Measurements from ENCODE around the gene CLRN3.
A peak's percentile ranks its signal among the peaks of the same experiment; 100 is the strongest.

The CLRN3 gene

GRCh38 chr10:127874671-127875448 lies 17.9 kb downstream of the CLRN3 start:
- DNase-seq (ENCODE audit: low read depth in 2 of 2) = no peak

DNA sequence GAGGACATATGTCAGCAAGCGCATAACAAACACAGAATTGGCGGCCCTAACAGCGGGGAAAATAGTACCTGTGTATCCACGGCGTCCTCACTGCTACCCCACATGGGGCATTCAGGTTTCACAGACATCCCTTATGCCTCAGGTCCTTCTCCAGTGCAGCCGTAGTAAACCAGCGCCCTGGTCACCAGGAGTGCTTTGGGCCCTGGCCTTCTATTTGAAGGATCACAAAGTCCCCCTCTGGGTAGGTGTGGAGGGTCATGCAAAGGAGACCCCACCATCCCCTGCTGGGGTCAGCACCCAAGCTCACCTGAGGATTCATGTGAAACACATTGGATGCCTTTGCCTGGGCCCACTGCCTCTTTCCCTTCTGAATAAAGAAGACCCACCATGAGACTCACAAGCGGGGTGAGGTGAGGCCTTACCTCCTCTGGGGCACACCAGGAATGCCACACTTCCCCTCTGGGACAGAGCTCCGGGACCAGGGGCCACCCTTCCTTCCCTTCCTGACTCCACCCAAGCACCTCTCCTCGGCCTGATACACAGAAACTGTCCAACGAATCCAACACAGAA lies 18.8 kb downstream of the CLRN3 start:
- DNase-seq (ENCODE audit: low read depth in 2 of 2) = no peak

- no peak for DNase-seq (ENCODE audit: low read depth in 2 of 2)
These were observed 19.7 kb downstream of the CLRN3 start for GRCh38 chr10:127872871-127873600.

GRCh38 chr10:127872011-127872761 lies 20.6 kb downstream of the CLRN3 start:
- no peak for DNase-seq (ENCODE audit: low read depth in 2 of 2)

- no peak for DNase-seq (ENCODE audit: low read depth in 2 of 2)
These were observed 21.1 kb downstream of the CLRN3 start for GRCh38 chr10:127871631-127872010.

DNA sequence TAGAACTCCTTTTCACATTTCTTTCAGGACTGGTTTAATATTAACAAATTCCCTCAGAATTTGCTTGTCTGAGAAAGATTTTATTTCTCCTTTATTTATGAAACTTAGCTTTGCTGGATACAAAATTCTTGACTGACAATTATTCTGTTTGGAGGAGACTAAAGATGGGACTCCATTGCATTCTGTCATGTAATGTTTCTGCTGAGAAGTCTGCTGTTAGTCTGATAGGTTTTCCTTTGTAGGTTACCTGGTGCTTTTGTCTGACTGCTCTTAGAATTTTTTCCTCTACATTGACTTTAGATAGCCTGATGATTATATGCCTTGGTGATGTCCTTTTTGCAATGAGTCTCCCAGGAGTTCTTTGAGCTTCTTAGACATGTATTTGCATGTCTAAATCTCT lies 23.4 kb downstream of the CLRN3 start:
- no peak for DNase-seq (ENCODE audit: low read depth in 2 of 2)

DNA sequence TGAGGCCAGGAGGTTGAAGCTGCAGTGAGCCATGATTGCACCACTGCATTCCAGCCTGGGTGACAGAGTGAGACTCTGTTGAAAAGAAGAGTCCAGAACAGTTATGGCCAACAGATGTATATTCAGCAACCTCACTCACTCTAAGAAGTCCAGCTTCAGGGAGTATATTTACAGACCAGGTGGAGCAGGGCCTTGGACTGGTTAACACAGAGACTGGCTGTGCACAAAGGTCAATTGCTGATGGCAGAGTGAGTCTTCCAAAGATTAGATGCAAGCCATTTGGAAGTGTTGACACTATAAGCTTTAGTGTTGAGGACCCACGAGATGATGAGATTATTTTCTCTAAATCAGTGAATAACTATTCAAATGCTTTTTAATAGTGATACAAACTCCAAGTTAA lies 24.9 kb downstream of the CLRN3 start:
- DNase-seq (ENCODE audit: low read depth in 2 of 2) = no peak

- no peak for DNase-seq (ENCODE audit: low read depth in 2 of 2)
These were observed 26.3 kb downstream of the CLRN3 start for GRCh38 chr10:127866276-127867013.

DNA sequence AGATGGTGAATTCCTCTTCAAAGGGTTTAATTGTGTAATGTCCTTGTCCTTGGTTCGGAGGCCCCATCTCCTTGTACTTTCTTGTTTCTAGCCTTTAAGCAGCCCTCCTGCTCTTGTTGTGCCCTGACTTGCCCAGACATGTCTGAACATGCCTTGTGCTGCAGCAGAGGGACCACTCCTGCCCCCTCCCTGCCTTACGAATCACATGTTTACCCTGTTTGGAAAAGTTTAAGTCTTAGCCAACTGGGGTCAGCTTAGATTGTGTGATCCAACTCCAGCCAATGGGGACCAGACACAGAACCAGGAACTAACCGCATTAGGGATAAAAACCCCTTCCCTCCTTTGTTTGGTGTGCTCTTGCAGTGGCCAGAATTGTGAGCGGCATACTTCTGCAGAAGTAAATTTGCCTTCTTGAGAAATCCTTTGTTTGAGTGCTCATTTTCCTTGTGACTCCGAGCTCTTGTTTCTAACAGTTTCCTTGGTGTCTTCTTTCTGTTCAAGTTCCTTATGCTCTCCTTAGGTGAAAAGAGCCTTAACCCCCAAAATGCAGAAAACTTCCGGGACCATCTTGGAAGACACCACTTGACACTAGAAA lies 29.4 kb downstream of the CLRN3 start:
- no peak for DNase-seq (ENCODE audit: low read depth in 2 of 2)

DNA sequence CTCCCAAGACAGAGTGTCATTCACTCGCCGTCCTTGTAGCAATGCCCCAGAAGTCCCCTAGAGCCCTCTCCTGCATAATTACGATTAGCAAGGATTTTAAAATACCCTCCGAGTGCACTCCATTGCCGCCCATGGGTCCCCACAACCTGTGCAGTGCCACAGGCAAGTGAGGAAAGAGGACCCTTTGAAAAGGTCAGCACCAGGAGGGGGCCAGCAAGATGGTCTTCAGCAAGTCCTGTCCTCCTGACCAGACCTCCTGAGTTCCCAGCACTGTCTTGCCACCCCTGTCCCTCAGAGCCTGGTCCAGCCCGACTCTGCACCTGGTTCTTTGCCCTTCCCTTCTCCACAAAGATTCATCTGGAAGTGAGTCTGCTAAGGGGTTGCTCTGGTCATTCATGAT lies 32.1 kb downstream of the CLRN3 start:
- DNase-seq (ENCODE audit: low read depth in 2 of 2) = no peak

DNA sequence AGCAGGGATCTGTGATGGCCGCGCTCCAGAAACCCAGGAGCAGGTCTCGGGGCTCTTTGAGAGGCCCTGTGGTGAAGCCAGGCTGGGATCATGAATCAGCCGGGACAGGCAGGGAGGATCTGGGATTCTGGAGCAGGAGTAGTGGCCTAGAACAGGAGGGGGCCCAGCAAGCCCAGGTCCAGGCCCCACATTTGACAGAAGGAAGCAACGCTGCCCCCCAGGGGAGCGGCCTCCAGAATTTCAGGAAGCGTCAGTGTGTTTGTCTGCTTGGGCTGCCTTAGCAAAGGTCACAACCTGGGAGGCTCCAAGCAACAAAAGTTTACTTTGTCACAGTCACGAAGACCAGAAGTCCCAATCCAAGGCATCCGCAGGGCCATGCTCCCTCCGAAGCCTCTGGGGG lies 36.8 kb downstream of the CLRN3 start:
- no peak for DNase-seq (ENCODE audit: low read depth in 2 of 2)

DNA sequence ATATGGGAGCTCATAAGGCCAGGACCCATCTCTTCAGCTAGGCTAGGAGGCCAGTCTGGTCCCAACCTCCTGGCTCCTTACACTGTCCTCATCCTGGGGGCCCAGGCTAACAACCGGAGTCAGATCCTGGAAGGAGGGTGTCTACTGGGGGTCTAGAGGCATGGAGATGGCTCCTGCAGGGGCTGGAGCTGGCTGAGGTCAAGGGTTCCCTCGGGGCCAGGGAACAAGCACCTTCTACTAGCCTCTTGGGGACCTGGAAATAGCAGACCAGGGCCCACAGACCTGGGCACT lies 37.2 kb downstream of the CLRN3 start:
- no peak for DNase-seq (ENCODE audit: low read depth in 2 of 2)

DNA sequence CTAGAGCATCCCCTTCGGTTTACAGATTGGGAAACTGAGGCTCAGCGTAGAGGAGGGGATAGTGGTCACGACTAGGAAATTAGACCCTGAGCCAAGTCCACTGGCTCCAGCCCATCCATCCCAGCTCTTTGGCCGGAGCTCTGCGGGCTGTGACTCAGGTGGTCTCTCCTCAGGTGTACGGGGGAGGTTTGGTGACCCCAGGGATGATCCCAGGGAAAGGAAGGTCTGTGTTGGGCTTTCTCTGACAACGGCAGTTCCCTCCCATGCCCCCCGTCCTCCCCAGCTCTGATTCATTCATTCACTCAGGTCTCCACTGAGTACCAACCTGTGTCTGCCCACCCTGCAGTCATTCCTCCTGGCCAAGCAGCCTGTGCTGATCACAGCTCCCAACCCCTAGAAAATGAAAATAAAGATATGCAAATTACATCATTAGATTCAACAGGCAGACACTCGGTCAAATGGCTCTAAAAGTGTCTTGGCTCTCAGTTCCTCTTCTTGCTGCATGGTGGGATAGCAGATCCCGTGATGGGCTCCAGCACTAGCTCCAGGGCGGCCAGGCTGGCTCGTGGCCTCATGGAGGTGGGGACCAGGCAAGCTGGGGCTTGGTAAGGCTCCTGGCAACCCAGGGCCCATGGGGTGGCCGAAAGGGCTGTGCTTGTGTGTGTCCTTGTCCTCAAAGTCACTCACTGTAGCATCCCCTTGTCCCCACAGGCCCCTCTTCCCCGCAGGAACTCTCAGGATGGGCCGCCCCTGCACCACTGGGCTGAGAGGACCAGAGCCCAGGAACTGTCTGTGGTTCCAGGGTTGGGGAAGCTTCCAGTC lies 37.8 kb downstream of the CLRN3 start:
- DNase-seq (ENCODE audit: low read depth in 2 of 2) = no peak

DNA sequence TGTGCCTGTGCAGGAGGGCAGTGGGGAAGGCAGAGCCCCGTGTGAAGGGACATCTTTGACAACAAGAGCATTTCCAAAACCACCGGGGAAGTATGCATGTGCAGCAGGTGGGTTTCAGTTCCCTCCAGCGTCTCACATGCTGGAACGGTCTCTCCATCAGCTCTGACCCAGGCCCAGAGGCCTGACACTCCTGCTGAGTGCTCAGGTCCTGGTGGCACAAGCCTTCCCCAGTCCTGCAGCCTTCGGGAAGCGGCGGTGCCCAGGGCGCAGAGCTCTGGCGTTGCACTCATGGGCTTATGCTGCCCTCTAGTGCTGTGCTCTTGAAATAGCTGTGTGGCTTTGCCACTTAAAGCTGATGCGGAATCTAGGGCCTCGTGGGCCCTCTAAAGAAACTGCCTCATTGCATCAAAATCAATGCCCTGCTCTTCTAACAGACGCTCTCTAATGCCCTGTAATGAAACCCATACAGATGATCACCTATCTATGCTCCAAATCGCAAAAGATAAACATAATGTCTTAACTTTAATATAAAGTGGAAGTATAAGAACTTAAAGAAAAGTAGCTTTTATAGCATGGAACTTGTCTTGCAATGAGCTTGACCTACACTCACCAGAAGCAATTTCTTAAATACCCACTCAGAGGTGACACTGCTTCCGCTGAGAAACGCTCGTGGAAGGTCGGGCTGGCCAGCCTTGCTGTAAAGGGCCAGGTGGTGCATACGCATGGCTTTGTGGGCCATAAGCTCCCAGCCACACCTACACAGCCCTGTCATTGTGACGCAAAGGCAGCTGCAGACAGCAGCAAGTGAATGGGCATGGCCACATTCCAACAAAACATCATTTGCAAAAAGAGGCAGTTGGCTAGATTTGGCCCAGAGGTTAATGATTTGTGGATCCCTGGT lies 38.6 kb downstream of the CLRN3 start:
- DNase-seq (ENCODE audit: low read depth in 2 of 2) = peak; percentile 24 to 34

- no peak for DNase-seq (ENCODE audit: low read depth in 2 of 2)
These were observed 40.3 kb downstream of the CLRN3 start for GRCh38 chr10:127852456-127852855.

DNA sequence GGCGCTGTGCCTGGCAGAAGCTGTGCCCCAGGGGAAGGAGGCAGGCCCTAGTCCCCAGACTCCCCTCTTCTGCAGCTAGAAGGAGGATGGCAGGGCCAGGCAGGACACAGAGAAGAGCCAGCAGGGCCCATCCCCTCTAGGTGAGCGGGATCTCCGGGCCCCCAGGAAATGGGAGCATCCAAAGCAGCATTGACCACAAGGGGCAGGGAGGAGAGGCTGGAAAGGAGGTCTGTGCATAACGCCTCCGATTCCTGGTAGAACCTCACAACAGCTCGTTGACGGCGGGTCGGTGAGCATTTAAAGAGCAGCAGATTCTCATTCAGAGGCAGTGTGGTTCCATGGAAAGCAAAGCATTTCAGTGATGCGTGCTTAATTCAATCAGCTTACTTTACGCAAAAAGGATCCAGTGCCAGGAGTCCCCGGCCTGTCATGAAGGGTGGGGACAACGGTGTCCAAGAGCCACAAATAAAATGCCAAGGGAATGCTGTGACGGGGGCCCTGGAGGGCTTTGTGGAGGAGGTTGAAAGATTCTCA lies 41.0 kb downstream of the CLRN3 start:
- no peak for DNase-seq (ENCODE audit: low read depth in 2 of 2)

DNA sequence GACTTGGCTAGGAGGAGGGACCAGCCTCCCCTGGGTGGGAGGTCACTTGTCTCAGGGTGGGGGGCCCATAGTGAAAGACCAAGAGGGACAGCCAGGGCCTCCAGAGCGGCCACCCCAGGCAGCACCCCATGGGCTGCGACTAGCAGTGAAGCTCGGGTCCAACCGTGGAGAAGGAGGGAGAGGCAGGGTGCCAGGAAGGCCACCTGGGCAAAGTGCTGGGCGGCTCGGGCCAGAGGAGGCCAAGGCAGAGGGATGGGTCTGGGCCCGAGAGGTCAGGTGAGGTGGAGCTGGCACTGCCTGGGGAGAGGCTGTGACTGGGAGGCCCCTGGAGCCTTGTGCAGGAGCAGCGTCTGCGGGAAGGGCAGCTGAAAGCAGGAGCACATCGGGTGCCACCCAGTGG lies 41.8 kb downstream of the CLRN3 start:
- DNase-seq (ENCODE audit: low read depth in 2 of 2) = no peak

DNA sequence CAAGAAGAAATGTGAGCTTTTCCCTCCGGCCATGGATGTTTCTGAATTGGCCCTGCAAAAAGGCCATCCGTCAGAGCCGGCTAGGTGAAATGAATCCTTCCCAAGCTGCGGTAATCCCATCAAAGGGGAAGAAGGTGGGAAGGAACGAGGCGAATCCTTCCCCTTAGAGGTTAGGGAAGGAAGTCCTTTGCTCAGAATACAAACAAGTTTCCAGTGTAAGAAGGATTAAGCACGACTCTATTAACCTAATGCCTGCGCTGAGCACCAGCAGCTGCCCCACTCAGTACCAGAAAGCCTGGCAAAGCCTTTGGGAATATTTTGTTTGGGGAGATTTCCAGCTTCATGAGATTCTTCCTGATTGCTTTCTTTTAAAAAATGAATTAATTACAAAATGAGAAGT lies 42.8 kb downstream of the CLRN3 start:
- no peak for DNase-seq (ENCODE audit: low read depth in 2 of 2)

- no peak for DNase-seq (ENCODE audit: low read depth in 2 of 2)
These were observed 43.5 kb downstream of the CLRN3 start for GRCh38 chr10:127849224-127849623.

Measured in stimulated activated CD4-positive, alpha-beta T cell treated with anti-CD3 and anti-CD28 coated beads, Interleukin-4, amount 100 ng/mL, for 48 hours (primary cell).